K562 (cell line): Measurements from ENCODE around the gene ARHGAP33. TPM values are rescaled to one million over a fixed set of nuclear protein-coding genes. Genes with fewer than 3 reads are reported as not detected.

ENCODE experiments used
- ATAC-seq: fragments of 200-7000 bp; cut with Tn5 transposase; 3 replicates; pipeline ENCODE4 v1.9.1; 2020; ENCODE audit warnings: moderate library complexity
- BruUV-seq: library from RNA; stranded (reverse); fragments of 400-500 nt; replicated peaks from 2 replicates; lab custom pipeline; 2021; lab: Mats Ljungman, UMichigan
- CTCF ChIA-PET: fragments of 300-600 bp; formaldehyde crosslinking; extraction: SDS; loops from one replicate; lab custom pipeline; 2021; ENCODE audit warnings: low intra/inter-chr PET ratio; lab: Yijun Ruan, JAX
- POLR2A ChIA-PET: fragments of 300-600, 350-650 bp; sonication (Branson Sonifier 250); formaldehyde crosslinking; extraction: SDS; loops from one replicate; lab custom pipeline; 2021; ENCODE audit warnings: antibody characterized with exemption, inconsistent platforms; lab: Yijun Ruan, JAX
- DNase-seq, 4 experiments: peaks; one replicate each; pipeline versions ENCODE4 v3.0.0 to v3.0.0-alpha.2; 2011 to 2018; ENCODE audit warnings: low spot score in 3 of 4, mixed read lengths in 3 of 4; ENCODE audit errors: extremely low read depth in 1 of 4
- FAIRE-seq: peaks from 2 replicates; lab custom pipeline; 2011; peaks lifted over from hg19 to GRCh38; lab: Jason Lieb, UNC
- H2AFZ ChIP-seq: 2 replicates; pipeline ENCODE4 v1.6.0; 2011; ENCODE audit warnings: low read depth, low read length, control low read depth, inconsistent platforms
- H3K27ac ChIP-seq: fragments of 200-600 bp; 3 replicates; pipeline ENCODE4 v1.8.0; 2011; ENCODE audit warnings: low read depth, mild to moderate bottlenecking, control low read depth, inconsistent platforms, low read length, moderate library complexity, mixed read lengths; ENCODE audit errors: extremely low read depth
- H3K27me3 ChIP-seq, 2 experiments: fragments of 300-600 bp in 1 of 2; 2 replicates in 1 of 2; 3 replicates in 1 of 2; pipeline versions ENCODE4 v1.6.0 to v1.8.0; 2011; ENCODE audit warnings: inconsistent platforms in 2 of 2, low read length in 2 of 2, mild to moderate bottlenecking in 1 of 2, mixed read lengths in 1 of 2, moderate library complexity in 1 of 2; ENCODE audit not compliant: control insufficient read depth in 2 of 2, insufficient read depth in 2 of 2
- H3K36me3 ChIP-seq: fragments of 300-600 bp; 3 replicates; pipeline ENCODE4 v1.8.0; 2011; ENCODE audit warnings: mild to moderate bottlenecking, low read length, inconsistent platforms; ENCODE audit not compliant: control insufficient read depth, insufficient read depth
- H3K4me1 ChIP-seq, 2 experiments: fragments of 200-600 bp in 1 of 2; replicated peaks in 1 of 2; 2 replicates in 1 of 2; 3 replicates in 1 of 2; pipeline versions ENCODE4 v1.5.1 to v1.8.0; 2011; ENCODE audit warnings: inconsistent platforms in 2 of 2, low read length in 2 of 2, mild to moderate bottlenecking in 1 of 2, mixed read lengths in 1 of 2, moderate library complexity in 1 of 2; ENCODE audit not compliant: control insufficient read depth in 2 of 2, insufficient read depth in 2 of 2
- H3K4me2 ChIP-seq: 2 replicates; pipeline ENCODE4 v1.6.1; 2011; ENCODE audit warnings: low read length, control low read depth, inconsistent platforms, mixed read lengths; ENCODE audit not compliant: insufficient read depth
- H3K4me3 ChIP-seq: fragments of 200-600 bp; sonication (generic), shearing (Covaris generic); 2 replicates; pipeline ENCODE4 v1.5.1; 2016; ENCODE audit warnings: control low read depth, inconsistent platforms
- H3K79me2 ChIP-seq: fragments of 200-600 bp; 3 replicates; pipeline ENCODE4 v1.8.0; 2011; ENCODE audit warnings: low read length, inconsistent platforms; ENCODE audit not compliant: control insufficient read depth, insufficient read depth
- H3K9ac ChIP-seq, 2 experiments: 2 replicates each; pipeline versions ENCODE4 v1.6.0 to v1.6.1; 2011; ENCODE audit warnings: low read depth in 2 of 2, low read length in 2 of 2, control low read depth in 1 of 2, inconsistent platforms in 1 of 2, mild to moderate bottlenecking in 1 of 2, mixed read lengths in 1 of 2; ENCODE audit not compliant: insufficient read depth in 1 of 2
- H3K9me1 ChIP-seq: one replicate; pipeline ENCODE4 v1.6.0; 2011; ENCODE audit warnings: inconsistent platforms, mild to moderate bottlenecking, low read length, moderate library complexity; ENCODE audit not compliant: control insufficient read depth, insufficient read depth
- H3K9me3 ChIP-seq: replicated peaks from 2 replicates; pipeline ENCODE4 v1.5.1; 2011; ENCODE audit warnings: low read depth, low read length, inconsistent platforms; ENCODE audit not compliant: control insufficient read depth, insufficient read depth
- H4K20me1 ChIP-seq: replicated peaks from 2 replicates; pipeline ENCODE4 v1.6.1; 2011; ENCODE audit warnings: low read length, inconsistent platforms, mixed read lengths; ENCODE audit not compliant: control insufficient read depth, insufficient read depth
- BCL6 ChIP-seq: fragments of 250-450 bp; sonication (Bioruptor Pico); IDR thresholded peaks from 2 replicates; pipeline ENCODE4 v1.4.0; 2020
- DIDO1 ChIP-seq: fragments of 450-650 bp; IDR thresholded peaks from 2 replicates; pipeline ENCODE4 v1.6.1; 2016; ENCODE audit warnings: low read depth, missing biosample characterization, missing genetic modification characterization
- ERF ChIP-seq: fragments of 450-650 bp; formaldehyde crosslinking; IDR thresholded peaks from 2 replicates; pipeline ENCODE4 v1.4.0; 2020; ENCODE audit warnings: mild to moderate bottlenecking, mixed read lengths
- FOXA1 ChIP-seq: fragments of 450-650 bp; IDR thresholded peaks from 2 replicates; pipeline ENCODE4 v1.6.1; 2016; ENCODE audit warnings: mild to moderate bottlenecking, borderline replicate concordance
- GTF2F1 ChIP-seq: IDR thresholded peaks from 2 replicates; pipeline ENCODE4 v1.6.1; 2011; ENCODE audit warnings: low read depth, low read length, improper control_type of control experiment
- HDAC1 ChIP-seq, 2 experiments: fragments of 450-650 bp; IDR thresholded peaks; 2 replicates each; pipeline ENCODE4 v1.6.1; 2016 to 2017; ENCODE audit warnings: inconsistent platforms in 1 of 2, mild to moderate bottlenecking in 1 of 2, moderate library complexity in 1 of 2
- KLF16 ChIP-seq: IDR thresholded peaks from 2 replicates; pipeline ENCODE4 v1.6.1; 2016; ENCODE audit warnings: antibody characterized with exemption
- MTF1 ChIP-seq: fragments of 250-450 bp; sonication (Bioruptor Pico); IDR thresholded peaks from 2 replicates; pipeline ENCODE4 v1.9.0; 2021; ENCODE audit warnings: moderate library complexity, mild to moderate bottlenecking, inconsistent platforms, borderline replicate concordance
- NR2C1 ChIP-seq, 2 experiments: fragments of 450-650 bp; IDR thresholded peaks; 2 replicates each; pipeline ENCODE4 v1.6.1; 2017; ENCODE audit warnings: mild to moderate bottlenecking in 2 of 2, antibody characterized with exemption in 1 of 2, inconsistent platforms in 1 of 2, missing compliant biosample characterization in 1 of 2, missing genetic modification characterization in 1 of 2
- POLR2G ChIP-seq: fragments of 200-400 bp; formaldehyde crosslinking; IDR thresholded peaks from 2 replicates; pipeline ENCODE4 v1.6.1; 2017; ENCODE audit warnings: low read depth, mild to moderate bottlenecking, antibody characterized with exemption, low read length, moderate library complexity
- POLR2H ChIP-seq: IDR thresholded peaks from 2 replicates; pipeline ENCODE4 v1.6.1; 2016; ENCODE audit warnings: missing genetic modification characterization, low read depth, mild to moderate bottlenecking, control low read depth, missing compliant biosample characterization, moderate library complexity
- RBFOX2 ChIP-seq: fragments of 200-400 bp; formaldehyde crosslinking; IDR thresholded peaks from 2 replicates; pipeline ENCODE4 v1.6.1; 2017; ENCODE audit warnings: low read depth, mild to moderate bottlenecking, low read length, moderate library complexity
- THRAP3 ChIP-seq: fragments of 450-650 bp; IDR thresholded peaks from 2 replicates; pipeline ENCODE4 v1.6.1; 2016; ENCODE audit warnings: mild to moderate bottlenecking, inconsistent platforms, borderline replicate concordance
- XRCC3 ChIP-seq: fragments of 450-650 bp; IDR thresholded peaks from 2 replicates; pipeline ENCODE4 v1.6.1; 2017; ENCODE audit warnings: mild to moderate bottlenecking, moderate library complexity
- ZBTB11 ChIP-seq, 3 experiments: fragments of 200-800 bp in 1 of 3; fragments of 250-450 bp in 1 of 3; fragments of 450-650 bp in 1 of 3; sonication (Bioruptor Pico) in 1 of 3; sonication (Bioruptor generic) in 1 of 3; formaldehyde crosslinking in 1 of 3; IDR thresholded peaks; 2 replicates each; pipeline versions ENCODE4 v1.6.1 to v1.8.0; 2016 to 2022; ENCODE audit warnings: mild to moderate bottlenecking in 2 of 3, missing genetic modification characterization in 2 of 3, missing compliant biosample characterization in 1 of 3, moderate library complexity in 1 of 3
- ZNF57 ChIP-seq: fragments of 450-650 bp; formaldehyde crosslinking; IDR thresholded peaks from 2 replicates; pipeline ENCODE4 v1.4.0; 2020; ENCODE audit warnings: mild to moderate bottlenecking, moderate library complexity
- WGBS: fragments of 100-300 bp; shearing (Covaris generic); methylation state at CpG from one replicate; pipeline ENCODE4 v1.1.6; 2016; ENCODE audit warnings: low coverage, mixed read lengths; ENCODE audit not compliant: insufficient coverage; ENCODE audit errors: missing lambda C conversion rate; 5-methylcytosine and 5-hydroxymethylcytosine counted together
- in situ Hi-C: fragments of 300-500 bp; cut with MboI; formaldehyde crosslinking; loops from 4 replicates; pipeline ENCODE4 v1.15.0; 2018; ENCODE audit warnings: inconsistent platforms, mixed read lengths
- intact Hi-C: fragments of 100-400 bp; cut with micrococcal nuclease; formaldehyde crosslinking; loops from 2 replicates; pipeline ENCODE4 v1.14.2; 2022
- polyA plus RNA-seq, 8 experiments: library from polyadenylated mRNA; depleted of rRNA in 4 of 8; stranded (reverse) in 5 of 8; unstranded in 3 of 8; fragments of >200 nt; fragmentation: Nextera tagmentation in 2 of 8; fragmentation: Illumina TruSeq in 1 of 8; extraction: Ambion mirVana in 2 of 8; extraction: Trizol in 1 of 8; gene quantifications; 2 replicates each; pipeline versions ENCODE4 v1.2.1 to v1.2.3, GENCODE V29; 2011 to 2014; ENCODE audit warnings: inconsistent platforms in 1 of 8, missing spikeins in 1 of 8
- total RNA-seq, 7 experiments: library from RNA; depleted of rRNA in 6 of 7; stranded (reverse); fragments of >200 nt in 6 of 7; fragmentation: Illumina TruSeq in 2 of 7; extraction: Trizol in 2 of 7; gene quantifications; 2 replicates each; pipeline versions ENCODE4 v1.2.1 to v1.2.3, GENCODE V29; 2011 to 2021; ENCODE audit warnings: low replicate concordance in 1 of 7
- TF ChIP-seq, protein P1 (sequence below): fragments of 200-800 bp; sonication (Bioruptor generic); IDR thresholded peaks from 2 replicates; pipeline ENCODE4 v1.6.1; 2017; ENCODE audit warnings: missing genetic modification characterization, missing compliant biosample characterization

ARHGAP33 gene
- total and polyA plus RNA-seq, 9 of the 15 experiments (the other 6 are each of a cell fraction or from before 2014, with no cell fraction given) = 0.06 to 26.6 (median 1.6) TPM; not detected in 1

DNA sequence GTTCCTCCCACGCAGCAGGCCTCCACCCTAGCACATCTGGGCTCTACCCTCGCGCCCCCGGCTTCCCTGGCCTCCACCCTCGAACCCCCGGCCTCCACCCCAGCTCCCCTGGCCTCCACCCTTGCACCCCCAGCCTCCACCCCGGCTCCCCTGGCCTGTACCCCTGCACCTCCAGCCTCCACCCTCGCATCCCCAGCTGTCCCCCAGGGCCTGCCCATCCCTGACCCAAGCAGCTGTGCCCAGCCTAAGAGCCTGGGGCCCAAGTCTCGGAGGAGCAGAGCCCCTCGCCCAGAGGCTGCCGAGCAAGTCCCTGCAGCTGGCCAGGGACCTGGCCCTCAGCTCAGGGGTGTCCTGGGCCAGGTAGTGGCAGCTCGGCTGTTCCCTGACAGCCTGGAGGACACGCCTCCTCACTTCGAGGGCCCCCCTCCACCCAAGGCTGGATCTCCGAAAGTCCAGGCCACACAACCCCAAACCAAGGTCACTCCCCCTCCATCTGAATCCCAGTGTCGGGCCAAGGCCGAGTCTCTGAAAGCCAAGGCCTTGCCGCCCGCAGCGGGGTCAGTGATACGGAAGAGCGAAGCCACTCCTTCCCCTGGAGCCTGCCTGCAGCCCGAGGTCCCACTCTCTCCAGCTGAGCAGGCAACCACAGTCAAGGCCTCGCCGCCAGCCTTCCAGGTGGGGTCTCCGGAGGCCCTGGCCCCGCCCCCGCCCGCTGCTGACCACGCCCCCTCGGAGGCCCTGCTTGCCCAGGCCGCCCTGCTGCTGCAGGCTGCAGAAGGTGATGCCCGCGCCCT, 7.9 kb upstream of the ARHGAP33 start:
- CTCF ChIA-PET = no interaction called here
- no peaks in the 10 kb centered on the region for H4K20me1 ChIP-seq
- ATAC-seq = peak; percentile 40

More for the DNA sequence above, 7.9 kb upstream of the ARHGAP33 start:
- H3K79me2 ChIP-seq = no peaks in the 10 kb centered on the region
- no peak for FAIRE-seq
- POLR2A ChIA-PET = interaction anchor here (0.6 to 1.2 kb wide), 4 partner anchors 10 to 52 kb away, joined by 3 read pairs; partner anchors contain the start of gene PROSER3
- in situ Hi-C loops = no loop called here
- no peak for TF ChIP-seq XRCC3
- no peak for TF ChIP-seq ZNF57
- no peak for TF ChIP-seq HDAC1 (IDR thresholded peaks at IDR 0.05)
- TF ChIP-seq KLF16 = no peak
- peak; percentile 59 for TF ChIP-seq POLR2G
- no peak for TF ChIP-seq FOXA1
- no peak for TF ChIP-seq ZBTB11 (CRISPR knock-in tag; IDR thresholded peaks at IDR 0.05)
- no peak for TF ChIP-seq GTF2F1
- TF ChIP-seq, protein P1, sequence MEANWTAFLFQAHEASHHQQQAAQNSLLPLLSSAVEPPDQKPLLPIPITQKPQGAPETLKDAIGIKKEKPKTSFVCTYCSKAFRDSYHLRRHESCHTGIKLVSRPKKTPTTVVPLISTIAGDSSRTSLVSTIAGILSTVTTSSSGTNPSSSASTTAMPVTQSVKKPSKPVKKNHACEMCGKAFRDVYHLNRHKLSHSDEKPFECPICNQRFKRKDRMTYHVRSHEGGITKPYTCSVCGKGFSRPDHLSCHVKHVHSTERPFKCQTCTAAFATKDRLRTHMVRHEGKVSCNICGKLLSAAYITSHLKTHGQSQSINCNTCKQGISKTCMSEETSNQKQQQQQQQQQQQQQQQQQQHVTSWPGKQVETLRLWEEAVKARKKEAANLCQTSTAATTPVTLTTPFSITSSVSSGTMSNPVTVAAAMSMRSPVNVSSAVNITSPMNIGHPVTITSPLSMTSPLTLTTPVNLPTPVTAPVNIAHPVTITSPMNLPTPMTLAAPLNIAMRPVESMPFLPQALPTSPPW (CRISPR knock-in tag) = no peak
- 0 out of 2 replicates have a peak, but pooled peaks have one; percentile 37 for TF ChIP-seq RBFOX2
- TF ChIP-seq POLR2H (tag) = no peak
- no peak for TF ChIP-seq MTF1 (CRISPR knock-in tag)
- TF ChIP-seq BCL6 = no peak
- TF ChIP-seq NR2C1 (IDR thresholded peaks at IDR 0.05) = no peak
- no peak for TF ChIP-seq NR2C1 (tag; IDR thresholded peaks at IDR 0.05)
- no peak for TF ChIP-seq DIDO1 (tag)
- no peak for TF ChIP-seq THRAP3
- no peak for TF ChIP-seq ERF
- TF ChIP-seq, all 486 proteins: peak for 2
- intact Hi-C loops = no loop called here
- Histone ChIP-seq H2AFZ (no peak overlapping the region), H3K4me2 (no peak overlapping the region), H3K4me1 (peaks cover 0 to 19% of the 10 kb centered on the region in 2 experiments; a peak in 2 of 5 replicates), H3K27ac (no peak overlapping the region), H3K9me1 (no peaks in the 10 kb centered on the region), H3K36me3 (peaks cover 35% of the 10 kb centered on the region; the same call in 1 of the 3 replicates), H3K27me3 (no peaks in the 10 kb centered on the region), H3K9ac (0 out of 4 replicates have a peak overlapping the region, but pooled peaks of 1 of the 2 experiments have one; percentile 26), H3K4me3 (no peak overlapping the region), H3K9me3 (no peaks in the 10 kb centered on the region)
- no TSS peak for BruUV-seq
- WGBS = 85% methylated on average over 14 of the region's 34 CpGs
- DNase-seq = peak in 1 of 4 experiments; percentile 8
